Endothelial cell of umbilical vein (primary cell): ENCODE data around the gene LRFN3. TPM values are rescaled to one million over a fixed set of nuclear protein-coding genes. Genes with fewer than 3 reads are reported as not detected.
"Not testable (repeated sequence)": the region's sequence is repeated elsewhere in the genome, so short reads cannot be mapped to it uniquely, and the experiment has no call there.

ENCODE experiments used
- BruUV-seq: library from RNA; stranded (reverse); fragments of 400-500 nt; replicated peaks from 2 replicates; lab custom pipeline; 2021; lab: Mats Ljungman, UMichigan
- CTCF ChIA-PET: fragments of 300-600, 350-600 bp; sonication (Branson Sonifier 250); formaldehyde crosslinking; loops from one replicate; lab custom pipeline; 2021; ENCODE audit warnings: antibody characterized with exemption, inconsistent platforms; lab: Charles Lee
- POLR2A ChIA-PET: fragments of 300-600, 350-600 bp; sonication (Branson Sonifier 250); formaldehyde crosslinking; loops from one replicate; lab custom pipeline; 2021; ENCODE audit warnings: antibody characterized with exemption, inconsistent platforms; lab: Charles Lee
- DNase-seq: peaks from one replicate; pipeline ENCODE4 v3.0.0-alpha.2; 2011; ENCODE audit warnings: low read depth, low spot score
- FAIRE-seq: peaks from 2 replicates; lab custom pipeline; 2011; peaks lifted over from hg19 to GRCh38; lab: Jason Lieb, UNC
- H2AFZ ChIP-seq: 2 replicates; pipeline ENCODE4 v1.6.0; 2012; ENCODE audit warnings: low read depth, low read length, control low read depth, inconsistent platforms
- H3K27ac ChIP-seq: 2 replicates; pipeline ENCODE4 v1.5.1; 2011; ENCODE audit warnings: low read depth, mild to moderate bottlenecking, control low read depth, low read length, moderate library complexity; ENCODE audit not compliant: insufficient read depth
- H3K27me3 ChIP-seq, 2 experiments: 2 replicates each; pipeline versions ENCODE4 v1.6.0 to v1.6.1; 2011; ENCODE audit warnings: low read length in 2 of 2, mixed read lengths in 1 of 2; ENCODE audit not compliant: control insufficient read depth in 2 of 2, insufficient read depth in 2 of 2
- H3K36me3 ChIP-seq, 2 experiments: 2 replicates in 1 of 2; 3 replicates in 1 of 2; pipeline ENCODE4 v1.5.1; 2011; ENCODE audit warnings: low read length in 2 of 2, mild to moderate bottlenecking in 1 of 2, moderate library complexity in 1 of 2; ENCODE audit not compliant: control insufficient read depth in 2 of 2, insufficient read depth in 2 of 2; ENCODE audit errors: extremely low read depth in 1 of 2
- H3K4me1 ChIP-seq: 3 replicates; pipeline ENCODE4 v1.5.1; 2011; ENCODE audit warnings: mild to moderate bottlenecking, low read length; ENCODE audit not compliant: control insufficient read depth, insufficient read depth; ENCODE audit errors: extremely low read depth
- H3K4me2 ChIP-seq: 2 replicates; pipeline ENCODE4 v1.6.1; 2011; ENCODE audit warnings: low read length, control low read depth, mixed read lengths; ENCODE audit not compliant: insufficient read depth
- H3K4me3 ChIP-seq, 3 experiments: fragments of 200-600 bp in 1 of 3; sonication (generic), shearing (Covaris generic) in 1 of 3; replicated peaks in 1 of 3; 2 replicates each; pipeline ENCODE4 v1.5.1; 2011 to 2016; ENCODE audit warnings: control low read depth in 3 of 3, low read length in 3 of 3, mild to moderate bottlenecking in 2 of 3, inconsistent platforms in 1 of 3, low read depth in 1 of 3, moderate library complexity in 1 of 3; ENCODE audit not compliant: insufficient read depth in 1 of 3
- H3K79me2 ChIP-seq: 2 replicates; pipeline ENCODE4 v1.6.0; 2012; ENCODE audit warnings: low read length, inconsistent platforms; ENCODE audit not compliant: control insufficient read depth, insufficient read depth
- H3K9ac ChIP-seq: replicated peaks from 2 replicates; pipeline ENCODE3; 2011; ENCODE audit warnings: low read length, control low read depth; ENCODE audit not compliant: insufficient read depth; ENCODE audit errors: extremely low read depth
- H3K9me1 ChIP-seq: replicated peaks from 3 replicates; pipeline ENCODE4 v1.6.0; 2011; ENCODE audit warnings: mild to moderate bottlenecking, low read length; ENCODE audit not compliant: control insufficient read depth, insufficient read depth; ENCODE audit errors: extremely low read depth
- H3K9me3 ChIP-seq: replicated peaks from 2 replicates; pipeline ENCODE4 v1.5.1; 2012; ENCODE audit warnings: low read length, inconsistent platforms; ENCODE audit not compliant: control insufficient read depth, insufficient read depth
- H4K20me1 ChIP-seq: replicated peaks from 2 replicates; pipeline ENCODE3; 2011; ENCODE audit warnings: mild to moderate bottlenecking, low read length; ENCODE audit not compliant: control insufficient read depth, insufficient read depth; ENCODE audit errors: extremely low read depth
- EZH2 ChIP-seq: IDR thresholded peaks from 2 replicates; pipeline ENCODE4 v1.6.1; 2012; ENCODE audit warnings: borderline replicate concordance, low read depth, mild to moderate bottlenecking, moderate library complexity, low read length, inconsistent platforms; ENCODE audit not compliant: severe bottlenecking
- FOS ChIP-seq: IDR thresholded peaks from 2 replicates; pipeline ENCODE4 v1.6.1; 2011; ENCODE audit warnings: mild to moderate bottlenecking, low read length, moderate library complexity, borderline replicate concordance; ENCODE audit not compliant: insufficient read depth
- GATA2 ChIP-seq: IDR thresholded peaks from 2 replicates; pipeline ENCODE4 v1.7.0; 2011; ENCODE audit warnings: low read depth, mild to moderate bottlenecking, moderate library complexity, mixed read lengths, low read length; ENCODE audit not compliant: insufficient read length, insufficient read depth
- dilution Hi-C: fragments of 300-500 bp; cut with MboI; formaldehyde crosslinking; loops from one replicate; pipeline ENCODE4 v1.15.0; 2019; ENCODE audit warnings: low sequenced_read_pairs; ENCODE audit not compliant: extremely low pct_ligation_motif_present
- intact Hi-C: fragments of 100-400 bp; cut with micrococcal nuclease; formaldehyde crosslinking; loops from one replicate; pipeline ENCODE4 v1.10.0; 2022
- polyA plus RNA-seq, 4 experiments: library from polyadenylated mRNA; depleted of rRNA in 3 of 4; stranded (reverse) in 3 of 4; unstranded in 1 of 4; fragments of >200 nt; gene quantifications; 2 replicates each; pipeline versions ENCODE4 v1.2.1 to v1.2.3, GENCODE V29; 2011 to 2012; ENCODE audit warnings: missing spikeins in 1 of 4
- total RNA-seq: library from RNA; stranded (reverse); gene quantifications from 2 replicates; pipeline ENCODE4 v1.2.3, GENCODE V29; 2021
- TF ChIP-seq, protein P1 (sequence below), 2 donors: IDR thresholded peaks; 1 replicate in 1 of 2; 2 replicates in 1 of 2; pipeline ENCODE4 v1.5.1; 2011; ENCODE audit warnings: low read length in 2 of 2, mild to moderate bottlenecking in 2 of 2, moderate library complexity in 2 of 2, control low read depth in 1 of 2, inconsistent platforms in 1 of 2, low read depth in 1 of 2; ENCODE audit not compliant: insufficient read depth in 1 of 2; ENCODE audit errors: extremely low read depth in 1 of 2
- TF ChIP-seq, protein P2 (sequence below): IDR thresholded peaks from 2 replicates; pipeline ENCODE4 v1.6.1; 2011; ENCODE audit not compliant: insufficient read depth, insufficient read length

Gene LRFN3
- total and polyA plus RNA-seq, 2 donors (not counting 3 experiments of a cell fraction or from before 2014, with no cell fraction given): 4.1 to 15.9 TPM

DNA sequence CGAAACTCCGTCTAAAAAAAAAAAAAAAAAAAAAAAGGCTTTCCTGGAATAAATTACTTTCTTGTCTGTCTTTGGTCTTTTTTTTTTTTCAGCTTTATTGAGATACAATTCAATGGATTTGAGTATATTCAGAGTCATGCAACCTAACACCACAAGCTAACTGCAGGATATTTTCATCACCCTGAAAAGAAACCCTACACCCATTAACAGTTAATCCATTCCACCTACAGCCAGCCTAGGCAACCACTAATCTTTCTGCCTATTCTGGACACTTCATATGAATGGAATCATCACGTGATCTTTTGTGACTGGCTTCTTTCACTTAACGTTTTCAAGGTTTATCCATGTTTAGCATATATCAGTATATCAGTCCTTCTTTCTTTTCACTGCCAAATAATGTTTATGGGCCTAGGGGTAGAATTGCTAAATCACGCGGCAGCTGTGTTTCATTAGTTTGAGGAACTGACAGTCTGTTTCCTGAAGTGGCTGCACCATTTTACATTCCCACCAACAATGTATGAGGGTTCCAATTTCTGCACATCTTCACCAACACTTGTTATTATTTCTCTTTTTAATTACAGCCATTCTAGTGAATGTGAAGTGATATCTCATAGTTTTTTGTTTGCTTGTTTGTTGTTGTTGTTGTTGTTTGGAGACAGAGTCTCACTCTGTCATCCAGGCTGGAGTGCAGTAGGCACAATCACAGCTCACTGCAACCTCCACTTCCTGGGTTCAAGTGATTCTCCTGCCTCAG, 19.9 kb downstream of the LRFN3 start:
- FAIRE-seq: no peak
- POLR2A ChIA-PET: no interaction called here

DNA sequence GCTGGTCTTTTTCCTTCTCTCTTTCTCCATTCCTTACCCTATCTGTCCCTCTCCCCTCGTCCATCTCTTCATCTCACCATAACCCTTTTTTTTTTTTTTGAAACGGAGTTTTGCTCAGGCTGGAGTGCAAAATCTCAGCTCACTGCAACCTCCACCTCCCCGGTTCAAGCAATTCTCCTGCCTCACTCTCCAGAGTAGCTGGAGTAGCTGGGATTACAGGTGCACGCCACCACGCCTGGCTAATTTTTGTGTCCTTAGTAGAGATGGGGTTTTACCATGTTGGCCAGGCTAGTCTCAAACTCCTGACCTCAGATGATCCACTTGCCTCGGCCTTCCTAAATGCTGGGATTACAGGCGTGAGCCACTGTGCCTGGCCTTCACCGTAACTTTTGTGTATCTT, 21.2 kb downstream of the LRFN3 start:
- H3K9me1 ChIP-seq, H3K27ac ChIP-seq, H3K4me2 ChIP-seq, H3K9me3 ChIP-seq, H4K20me1 ChIP-seq, POLR2A ChIA-PET, H3K4me3 ChIP-seq, intact Hi-C loops, H3K9ac ChIP-seq, CTCF ChIA-PET, BruUV-seq, H3K4me1 ChIP-seq, H3K36me3 ChIP-seq, DNase-seq, H3K79me2 ChIP-seq, dilution Hi-C loops, H2AFZ ChIP-seq, FAIRE-seq: not testable (repeated sequence)
- peaks cover 21 to 27% of the 10 kb centered on the region in 2 experiments for H3K27me3 ChIP-seq

More for the DNA sequence above, 19.9 kb downstream of the LRFN3 start:
- dilution Hi-C loops: no loop called here
- no peak overlapping the region for H3K4me2 ChIP-seq
- no peak for TF ChIP-seq FOS
- TF ChIP-seq EZH2: no peak
- no peak for TF ChIP-seq GATA2
- TF ChIP-seq, protein P1, sequence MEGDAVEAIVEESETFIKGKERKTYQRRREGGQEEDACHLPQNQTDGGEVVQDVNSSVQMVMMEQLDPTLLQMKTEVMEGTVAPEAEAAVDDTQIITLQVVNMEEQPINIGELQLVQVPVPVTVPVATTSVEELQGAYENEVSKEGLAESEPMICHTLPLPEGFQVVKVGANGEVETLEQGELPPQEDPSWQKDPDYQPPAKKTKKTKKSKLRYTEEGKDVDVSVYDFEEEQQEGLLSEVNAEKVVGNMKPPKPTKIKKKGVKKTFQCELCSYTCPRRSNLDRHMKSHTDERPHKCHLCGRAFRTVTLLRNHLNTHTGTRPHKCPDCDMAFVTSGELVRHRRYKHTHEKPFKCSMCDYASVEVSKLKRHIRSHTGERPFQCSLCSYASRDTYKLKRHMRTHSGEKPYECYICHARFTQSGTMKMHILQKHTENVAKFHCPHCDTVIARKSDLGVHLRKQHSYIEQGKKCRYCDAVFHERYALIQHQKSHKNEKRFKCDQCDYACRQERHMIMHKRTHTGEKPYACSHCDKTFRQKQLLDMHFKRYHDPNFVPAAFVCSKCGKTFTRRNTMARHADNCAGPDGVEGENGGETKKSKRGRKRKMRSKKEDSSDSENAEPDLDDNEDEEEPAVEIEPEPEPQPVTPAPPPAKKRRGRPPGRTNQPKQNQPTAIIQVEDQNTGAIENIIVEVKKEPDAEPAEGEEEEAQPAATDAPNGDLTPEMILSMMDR (IDR thresholded peaks at IDR 0.05; ENCODE audit: extremely low read depth in 1 of 2, insufficient read depth in 1 of 2, low read depth in 1 of 2, low read length in 2 of 2): no peak
- TF ChIP-seq, protein P2, sequence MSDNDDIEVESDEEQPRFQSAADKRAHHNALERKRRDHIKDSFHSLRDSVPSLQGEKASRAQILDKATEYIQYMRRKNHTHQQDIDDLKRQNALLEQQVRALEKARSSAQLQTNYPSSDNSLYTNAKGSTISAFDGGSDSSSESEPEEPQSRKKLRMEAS: no peak
- no peak overlapping the region for H2AFZ ChIP-seq
- intact Hi-C loops: no loop called here
- H3K36me3 ChIP-seq: no peaks in the 10 kb centered on the region
- no peak overlapping the region for H3K27ac ChIP-seq
- H3K4me1 ChIP-seq: peaks cover 2% of the 10 kb centered on the region
- no peaks in the 10 kb centered on the region for H3K9me1 ChIP-seq
- no peak overlapping the region for H3K9ac ChIP-seq
- no peak for DNase-seq
- no peaks in the 10 kb centered on the region for H3K9me3 ChIP-seq
- H4K20me1 ChIP-seq: no peaks in the 10 kb centered on the region
- H3K79me2 ChIP-seq: no peaks in the 10 kb centered on the region
- H3K27me3 ChIP-seq: peaks cover 21 to 27% of the 10 kb centered on the region in 2 experiments
- no TSS peak for BruUV-seq
- CTCF ChIA-PET: no interaction called here
- H3K4me3 ChIP-seq: no peak overlapping the region
